Measurements from ENCODE around the gene MDH2.

The MDH2 gene

DNA sequence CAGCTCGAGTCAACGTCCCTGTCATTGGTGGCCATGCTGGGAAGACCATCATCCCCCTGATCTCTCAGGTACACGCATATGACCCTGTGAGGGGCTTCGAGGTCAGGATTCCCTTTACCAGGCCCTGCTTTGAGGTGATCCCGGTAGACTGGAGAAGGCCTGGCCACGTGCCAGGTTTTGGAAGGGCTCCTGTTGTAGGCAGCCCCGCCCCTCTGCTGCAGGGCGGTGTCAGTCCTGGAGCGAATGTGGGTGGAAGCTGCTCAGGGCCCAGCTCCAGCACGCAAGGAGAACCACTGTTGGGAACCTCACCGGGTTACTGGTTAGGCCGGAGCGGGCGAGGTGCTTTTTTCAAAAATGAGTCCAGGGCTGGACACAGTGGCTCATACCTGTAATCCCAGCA, 15.6 kb downstream of the MDH2 start:
- Histone ChIP-seq H3K79me2 (ENCODE audit: low read length) (no peaks in the 10 kb centered on the region), H2AFZ (ENCODE audit: low read depth, low read length) (no peak overlapping the region), H3K4me2 (ENCODE audit: low read length) (no peak overlapping the region), H3K4me3 (ENCODE audit: low read length) (no peak overlapping the region), H3K36me3 (replicated peaks; ENCODE audit: low read depth, low read length) (peaks cover 68% of the 10 kb centered on the region), H3K27me3 (ENCODE audit: low read depth, low read length) (no peaks in the 10 kb centered on the region), H3K9me3 (ENCODE audit: insufficient read depth, low read length) (no peaks in the 10 kb centered on the region), H3K9ac (ENCODE audit: low read length) (no peak overlapping the region), H3K4me1 (ENCODE audit: low read length) (no peaks in the 10 kb centered on the region), H4K20me1 (ENCODE audit: insufficient read depth, low read length) (no peaks in the 10 kb centered on the region), H3K27ac (ENCODE audit: low read length) (no peak overlapping the region)
- TF ChIP-seq EZH2phosphoT487 (IDR thresholded peaks at IDR 0.05; ENCODE audit: low read depth): no peak
- TF ChIP-seq, protein P1, sequence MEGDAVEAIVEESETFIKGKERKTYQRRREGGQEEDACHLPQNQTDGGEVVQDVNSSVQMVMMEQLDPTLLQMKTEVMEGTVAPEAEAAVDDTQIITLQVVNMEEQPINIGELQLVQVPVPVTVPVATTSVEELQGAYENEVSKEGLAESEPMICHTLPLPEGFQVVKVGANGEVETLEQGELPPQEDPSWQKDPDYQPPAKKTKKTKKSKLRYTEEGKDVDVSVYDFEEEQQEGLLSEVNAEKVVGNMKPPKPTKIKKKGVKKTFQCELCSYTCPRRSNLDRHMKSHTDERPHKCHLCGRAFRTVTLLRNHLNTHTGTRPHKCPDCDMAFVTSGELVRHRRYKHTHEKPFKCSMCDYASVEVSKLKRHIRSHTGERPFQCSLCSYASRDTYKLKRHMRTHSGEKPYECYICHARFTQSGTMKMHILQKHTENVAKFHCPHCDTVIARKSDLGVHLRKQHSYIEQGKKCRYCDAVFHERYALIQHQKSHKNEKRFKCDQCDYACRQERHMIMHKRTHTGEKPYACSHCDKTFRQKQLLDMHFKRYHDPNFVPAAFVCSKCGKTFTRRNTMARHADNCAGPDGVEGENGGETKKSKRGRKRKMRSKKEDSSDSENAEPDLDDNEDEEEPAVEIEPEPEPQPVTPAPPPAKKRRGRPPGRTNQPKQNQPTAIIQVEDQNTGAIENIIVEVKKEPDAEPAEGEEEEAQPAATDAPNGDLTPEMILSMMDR (IDR thresholded peaks at IDR 0.05; ENCODE audit: low read depth, low read length): no peak

GRCh38 chr7:76064208-76064970, 16.5 kb downstream of the MDH2 start:
- TF ChIP-seq, protein P1 (IDR thresholded peaks at IDR 0.05; ENCODE audit: low read depth, low read length): no peak
- TF ChIP-seq EZH2phosphoT487 (IDR thresholded peaks at IDR 0.05; ENCODE audit: low read depth): no peak

DNA sequence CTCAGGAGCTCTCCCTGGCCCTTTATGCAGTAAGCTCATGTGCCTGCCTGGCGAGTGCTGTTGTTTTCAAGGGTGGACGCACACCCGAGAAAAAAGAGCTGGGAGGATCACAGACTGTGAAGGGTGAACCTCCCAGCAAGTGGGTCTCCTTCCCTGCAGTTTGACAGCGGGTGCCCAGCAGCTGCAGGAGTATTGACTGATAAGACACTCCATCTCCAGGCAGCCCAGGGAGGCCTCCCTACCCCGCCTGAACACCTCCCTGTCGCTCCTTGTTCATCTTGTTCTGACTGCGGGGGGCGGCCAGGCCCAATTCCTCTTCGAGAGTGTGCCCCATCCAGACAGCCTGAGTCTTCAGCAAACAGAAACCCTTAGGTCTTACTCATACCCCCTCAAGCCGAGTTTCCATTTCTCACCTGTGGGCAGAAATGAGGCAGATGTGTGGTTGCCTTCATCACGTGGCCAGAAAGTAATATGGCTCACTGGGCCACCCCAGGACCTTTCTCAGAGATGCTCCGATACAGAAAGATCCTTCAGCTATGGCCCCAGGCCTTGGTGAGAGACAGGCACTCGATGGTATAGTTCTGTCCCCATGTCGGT, 17.2 kb downstream of the MDH2 start:
- Histone ChIP-seq H3K4me3 (ENCODE audit: low read length) (no peak overlapping the region), H3K36me3 (replicated peaks; ENCODE audit: low read depth, low read length) (peaks cover 57% of the 10 kb centered on the region), H3K79me2 (ENCODE audit: low read length) (no peaks in the 10 kb centered on the region), H2AFZ (ENCODE audit: low read depth, low read length) (no peak overlapping the region), H3K27ac (ENCODE audit: low read length) (no peak overlapping the region), H3K4me2 (ENCODE audit: low read length) (no peak overlapping the region), H3K4me1 (ENCODE audit: low read length) (no peaks in the 10 kb centered on the region), H3K9me3 (ENCODE audit: insufficient read depth, low read length) (no peaks in the 10 kb centered on the region), H3K9ac (ENCODE audit: low read length) (no peak overlapping the region), H4K20me1 (ENCODE audit: insufficient read depth, low read length) (no peaks in the 10 kb centered on the region), H3K27me3 (ENCODE audit: low read depth, low read length) (no peaks in the 10 kb centered on the region)
- TF ChIP-seq, protein P1 (IDR thresholded peaks at IDR 0.05; ENCODE audit: low read depth, low read length): no peak
- no peak for TF ChIP-seq EZH2phosphoT487 (IDR thresholded peaks at IDR 0.05; ENCODE audit: low read depth)

More at GRCh38 chr7:76064208-76064970, 16.5 kb downstream of the MDH2 start:
- Histone ChIP-seq H3K4me1 (ENCODE audit: low read length) (no peaks in the 10 kb centered on the region), H3K9ac (ENCODE audit: low read length) (no peak overlapping the region), H2AFZ (ENCODE audit: low read depth, low read length) (no peak overlapping the region), H3K36me3 (replicated peaks; ENCODE audit: low read depth, low read length) (peaks cover 62% of the 10 kb centered on the region), H3K4me3 (ENCODE audit: low read length) (no peak overlapping the region), H3K79me2 (ENCODE audit: low read length) (no peaks in the 10 kb centered on the region), H3K4me2 (ENCODE audit: low read length) (no peak overlapping the region), H4K20me1 (ENCODE audit: insufficient read depth, low read length) (no peaks in the 10 kb centered on the region), H3K9me3 (ENCODE audit: insufficient read depth, low read length) (no peaks in the 10 kb centered on the region), H3K27ac (ENCODE audit: low read length) (no peak overlapping the region), H3K27me3 (ENCODE audit: low read depth, low read length) (no peaks in the 10 kb centered on the region)

- Histone ChIP-seq H4K20me1 (ENCODE audit: insufficient read depth, low read length) (no peaks in the 10 kb centered on the region), H3K36me3 (replicated peaks; ENCODE audit: low read depth, low read length) (peaks cover 43% of the 10 kb centered on the region), H3K27me3 (ENCODE audit: low read depth, low read length) (no peaks in the 10 kb centered on the region), H3K4me1 (ENCODE audit: low read length) (no peaks in the 10 kb centered on the region), H3K9ac (ENCODE audit: low read length) (no peak overlapping the region), H3K4me2 (ENCODE audit: low read length) (no peak overlapping the region), H3K4me3 (ENCODE audit: low read length) (no peak overlapping the region), H2AFZ (ENCODE audit: low read depth, low read length) (no peak overlapping the region), H3K9me3 (ENCODE audit: insufficient read depth, low read length) (no peaks in the 10 kb centered on the region), H3K79me2 (ENCODE audit: low read length) (no peaks in the 10 kb centered on the region), H3K27ac (ENCODE audit: low read length) (no peak overlapping the region)
- TF ChIP-seq, protein P1 (IDR thresholded peaks at IDR 0.05; ENCODE audit: low read depth, low read length): no peak
- no peak for TF ChIP-seq EZH2phosphoT487 (IDR thresholded peaks at IDR 0.05; ENCODE audit: low read depth)
Observed at GRCh38 chr7:76066716-76067503, 19.0 kb downstream of the MDH2 start.

Data from OCI-LY3 (cell line).